Endothelial cell of umbilical vein (primary cell): Measurements from ENCODE around the gene PIP5K1C. TPM values are rescaled to one million over a fixed set of nuclear protein-coding genes. Genes with fewer than 3 reads are reported as not detected.

Experiments
- BruUV-seq: library from RNA; stranded (reverse); fragments of 400-500 nt; replicated peaks from 2 replicates; lab custom pipeline; 2021; lab: Mats Ljungman, UMichigan
- CTCF ChIA-PET: fragments of 300-600, 350-600 bp; sonication (Branson Sonifier 250); formaldehyde crosslinking; loops from one replicate; lab custom pipeline; 2021; ENCODE audit warnings: antibody characterized with exemption, inconsistent platforms; lab: Charles Lee
- POLR2A ChIA-PET: fragments of 300-600, 350-600 bp; sonication (Branson Sonifier 250); formaldehyde crosslinking; loops from one replicate; lab custom pipeline; 2021; ENCODE audit warnings: antibody characterized with exemption, inconsistent platforms; lab: Charles Lee
- DNase-seq: peaks from one replicate; pipeline ENCODE4 v3.0.0-alpha.2; 2011; ENCODE audit warnings: low read depth, low spot score
- FAIRE-seq: peaks from 2 replicates; lab custom pipeline; 2011; peaks lifted over from hg19 to GRCh38; lab: Jason Lieb, UNC
- H2AFZ ChIP-seq: 2 replicates; pipeline ENCODE4 v1.6.0; 2012; ENCODE audit warnings: low read depth, low read length, control low read depth, inconsistent platforms
- H3K27ac ChIP-seq: 2 replicates; pipeline ENCODE4 v1.5.1; 2011; ENCODE audit warnings: low read depth, mild to moderate bottlenecking, control low read depth, low read length, moderate library complexity; ENCODE audit not compliant: insufficient read depth
- H3K27me3 ChIP-seq, 2 experiments: 2 replicates each; pipeline versions ENCODE4 v1.6.0 to v1.6.1; 2011; ENCODE audit warnings: low read length in 2 of 2, mixed read lengths in 1 of 2; ENCODE audit not compliant: control insufficient read depth in 2 of 2, insufficient read depth in 2 of 2
- H3K36me3 ChIP-seq, 2 experiments: 2 replicates in 1 of 2; 3 replicates in 1 of 2; pipeline ENCODE4 v1.5.1; 2011; ENCODE audit warnings: low read length in 2 of 2, mild to moderate bottlenecking in 1 of 2, moderate library complexity in 1 of 2; ENCODE audit not compliant: control insufficient read depth in 2 of 2, insufficient read depth in 2 of 2; ENCODE audit errors: extremely low read depth in 1 of 2
- H3K4me1 ChIP-seq: 3 replicates; pipeline ENCODE4 v1.5.1; 2011; ENCODE audit warnings: mild to moderate bottlenecking, low read length; ENCODE audit not compliant: control insufficient read depth, insufficient read depth; ENCODE audit errors: extremely low read depth
- H3K4me2 ChIP-seq: 2 replicates; pipeline ENCODE4 v1.6.1; 2011; ENCODE audit warnings: low read length, control low read depth, mixed read lengths; ENCODE audit not compliant: insufficient read depth
- H3K4me3 ChIP-seq, 3 experiments: fragments of 200-600 bp in 1 of 3; sonication (generic), shearing (Covaris generic) in 1 of 3; replicated peaks in 1 of 3; 2 replicates each; pipeline ENCODE4 v1.5.1; 2011 to 2016; ENCODE audit warnings: control low read depth in 3 of 3, low read length in 3 of 3, mild to moderate bottlenecking in 2 of 3, inconsistent platforms in 1 of 3, low read depth in 1 of 3, moderate library complexity in 1 of 3; ENCODE audit not compliant: insufficient read depth in 1 of 3
- H3K79me2 ChIP-seq: 2 replicates; pipeline ENCODE4 v1.6.0; 2012; ENCODE audit warnings: low read length, inconsistent platforms; ENCODE audit not compliant: control insufficient read depth, insufficient read depth
- H3K9ac ChIP-seq: replicated peaks from 2 replicates; pipeline ENCODE3; 2011; ENCODE audit warnings: low read length, control low read depth; ENCODE audit not compliant: insufficient read depth; ENCODE audit errors: extremely low read depth
- H3K9me1 ChIP-seq: replicated peaks from 3 replicates; pipeline ENCODE4 v1.6.0; 2011; ENCODE audit warnings: mild to moderate bottlenecking, low read length; ENCODE audit not compliant: control insufficient read depth, insufficient read depth; ENCODE audit errors: extremely low read depth
- H3K9me3 ChIP-seq: replicated peaks from 2 replicates; pipeline ENCODE4 v1.5.1; 2012; ENCODE audit warnings: low read length, inconsistent platforms; ENCODE audit not compliant: control insufficient read depth, insufficient read depth
- H4K20me1 ChIP-seq: replicated peaks from 2 replicates; pipeline ENCODE3; 2011; ENCODE audit warnings: mild to moderate bottlenecking, low read length; ENCODE audit not compliant: control insufficient read depth, insufficient read depth; ENCODE audit errors: extremely low read depth
- CTCF ChIP-seq, 2 donors: IDR thresholded peaks; 1 replicate in 1 of 2; 2 replicates in 1 of 2; pipeline ENCODE4 v1.5.1; 2011; ENCODE audit warnings: low read length in 2 of 2, mild to moderate bottlenecking in 2 of 2, moderate library complexity in 2 of 2, control low read depth in 1 of 2, inconsistent platforms in 1 of 2, low read depth in 1 of 2; ENCODE audit not compliant: insufficient read depth in 1 of 2; ENCODE audit errors: extremely low read depth in 1 of 2
- EZH2 ChIP-seq: IDR thresholded peaks from 2 replicates; pipeline ENCODE4 v1.6.1; 2012; ENCODE audit warnings: borderline replicate concordance, low read depth, mild to moderate bottlenecking, moderate library complexity, low read length, inconsistent platforms; ENCODE audit not compliant: severe bottlenecking
- FOS ChIP-seq: IDR thresholded peaks from 2 replicates; pipeline ENCODE4 v1.6.1; 2011; ENCODE audit warnings: mild to moderate bottlenecking, low read length, moderate library complexity, borderline replicate concordance; ENCODE audit not compliant: insufficient read depth
- GATA2 ChIP-seq: IDR thresholded peaks from 2 replicates; pipeline ENCODE4 v1.7.0; 2011; ENCODE audit warnings: low read depth, mild to moderate bottlenecking, moderate library complexity, mixed read lengths, low read length; ENCODE audit not compliant: insufficient read length, insufficient read depth
- JUN ChIP-seq: IDR thresholded peaks from 2 replicates; pipeline ENCODE4 v1.6.1; 2011; ENCODE audit warnings: borderline replicate concordance, low read depth; ENCODE audit not compliant: insufficient read length, insufficient read depth
- MAX ChIP-seq: IDR thresholded peaks from 2 replicates; pipeline ENCODE4 v1.6.1; 2011; ENCODE audit not compliant: insufficient read depth, insufficient read length
- MYC ChIP-seq: IDR thresholded peaks from one replicate; pipeline ENCODE4 v1.6.1; 2011; ENCODE audit warnings: mild to moderate bottlenecking, low read depth, low read length
- POLR2A ChIP-seq: IDR thresholded peaks from 2 replicates; pipeline ENCODE4 v1.6.1; 2012; ENCODE audit warnings: low read depth, mild to moderate bottlenecking, control low read depth, low read length
- POLR2AphosphoS5 ChIP-seq: IDR thresholded peaks from 2 replicates; pipeline ENCODE4 v1.6.1; 2012; ENCODE audit warnings: low read depth, mild to moderate bottlenecking, control low read depth, low read length, moderate library complexity; ENCODE audit not compliant: insufficient read depth
- dilution Hi-C: fragments of 300-500 bp; cut with MboI; formaldehyde crosslinking; loops from one replicate; pipeline ENCODE4 v1.15.0; 2019; ENCODE audit warnings: low sequenced_read_pairs; ENCODE audit not compliant: extremely low pct_ligation_motif_present
- intact Hi-C: fragments of 100-400 bp; cut with micrococcal nuclease; formaldehyde crosslinking; loops from one replicate; pipeline ENCODE4 v1.10.0; 2022
- polyA plus RNA-seq, 4 experiments: library from polyadenylated mRNA; depleted of rRNA in 3 of 4; stranded (reverse) in 3 of 4; unstranded in 1 of 4; fragments of >200 nt; gene quantifications; 2 replicates each; pipeline versions ENCODE4 v1.2.1 to v1.2.3, GENCODE V29; 2011 to 2012; ENCODE audit warnings: missing spikeins in 1 of 4
- total RNA-seq: library from RNA; stranded (reverse); gene quantifications from 2 replicates; pipeline ENCODE4 v1.2.3, GENCODE V29; 2021

Gene PIP5K1C
- total and polyA plus RNA-seq, 2 donors (not counting 3 experiments of a cell fraction or from before 2014, with no cell fraction given): 31.6 to 79.5 TPM

GRCh38 chr19:3660493-3661219 is 39.6 kb downstream of the PIP5K1C start:
- no peak overlapping the region for H2AFZ ChIP-seq
- no peak overlapping the region for H3K4me3 ChIP-seq
- H3K27me3 ChIP-seq: no peaks in the 10 kb centered on the region
- peaks cover 0 to 58% of the 10 kb centered on the region in 2 experiments for H3K36me3 ChIP-seq
- dilution Hi-C loops (no loop called here), intact Hi-C loops (no loop called here)
- BruUV-seq: no TSS peak
- no peak for FAIRE-seq
- H3K9ac ChIP-seq: no peak overlapping the region
- H3K79me2 ChIP-seq: no peaks in the 10 kb centered on the region
- ChIA-PET POLR2A (no interaction called here), CTCF (interaction anchor here (0.6 to 1.3 kb wide), 4 partner anchors 32 to 44 kb away, joined by 3 to 9 read pairs (median 4); partner anchors contain the start of gene PIP5K1C)
- H3K4me2 ChIP-seq: no peak overlapping the region
- no peak for DNase-seq
- H3K9me3 ChIP-seq: no peaks in the 10 kb centered on the region
- H3K27ac ChIP-seq: no peak overlapping the region
- no peaks in the 10 kb centered on the region for H4K20me1 ChIP-seq
- no peaks in the 10 kb centered on the region for H3K9me1 ChIP-seq
- H3K4me1 ChIP-seq: no peaks in the 10 kb centered on the region
- TF ChIP-seq FOS (no peak), POLR2A (no peak), JUN (no peak), MAX (no peak), POLR2AphosphoS5 (no peak), CTCF (IDR thresholded peaks at IDR 0.05; ENCODE audit: extremely low read depth in 1 of 2, insufficient read depth in 1 of 2, low read depth in 1 of 2, low read length in 2 of 2) (no peak), GATA2 (no peak), MYC (no peak), EZH2 (no peak)
